Large intestine (tissue), 3 donors: ENCODE results near the gene ALK. TPM values are rescaled to one million over a fixed set of nuclear protein-coding genes. Genes with fewer than 3 reads are reported as not detected.

ENCODE experiments used
- DNase-seq, 2 donors: peaks; one replicate each; pipeline versions ENCODE4 v3.0.0 to v3.0.0-alpha.2; 2013
- H3K27ac ChIP-seq: one replicate; pipeline ENCODE4 v1.5.1; 2013; ENCODE audit warnings: low read length
- H3K27me3 ChIP-seq: 2 replicates; pipeline ENCODE4 v1.6.1; 2013; ENCODE audit warnings: low read length; ENCODE audit not compliant: control insufficient read depth, insufficient read depth
- H3K36me3 ChIP-seq: 2 replicates; pipeline ENCODE4 v1.6.1; 2013; ENCODE audit warnings: low read length; ENCODE audit not compliant: control insufficient read depth, insufficient read depth
- H3K4me1 ChIP-seq: one replicate; pipeline ENCODE4 v1.6.1; 2013; ENCODE audit warnings: low read length; ENCODE audit not compliant: control insufficient read depth, insufficient read depth
- H3K4me3 ChIP-seq: one replicate; pipeline ENCODE4 v1.5.1; 2013; ENCODE audit warnings: low read length
- H3K9me3 ChIP-seq: one replicate; pipeline ENCODE4 v1.6.1; 2013; ENCODE audit warnings: mild to moderate bottlenecking, low read depth, low read length, moderate library complexity; ENCODE audit not compliant: control insufficient read depth
- WGBS: methylation state at CpG from one replicate; pipeline ENCODE4 v1.1.5; 2013; ENCODE audit warnings: low lambda C conversion rate; ENCODE audit not compliant: insufficient coverage; 5-methylcytosine and 5-hydroxymethylcytosine counted together
- polyA plus RNA-seq: library from polyadenylated mRNA; unstranded; fragments of 120-200 nt; gene quantifications from one replicate; pipeline ENCODE4 v1.2.1, GENCODE V29; 2013

The ALK gene
- polyA plus RNA-seq, 1 donor = 1.5 TPM

DNA sequence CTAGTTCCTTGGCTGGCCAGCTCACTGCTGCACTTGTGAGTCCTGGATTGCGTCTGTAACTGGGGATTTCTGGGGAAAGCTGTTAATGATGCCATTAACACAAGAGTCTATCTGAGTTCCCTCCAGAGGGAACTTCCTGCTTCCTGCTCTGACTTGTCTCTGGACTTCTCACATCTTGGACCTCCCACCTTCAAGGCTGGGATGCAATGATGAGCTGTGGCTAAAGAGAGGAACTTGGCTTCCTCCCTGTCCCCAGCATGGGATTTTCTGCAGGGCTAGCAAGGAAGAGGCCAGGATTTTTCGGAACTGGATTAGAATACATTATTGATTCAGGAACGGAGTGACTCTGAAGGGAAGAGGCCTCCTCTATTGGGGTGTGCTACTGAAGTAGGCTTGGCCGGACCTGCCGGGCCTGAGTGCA, 650.7 kb downstream of the ALK start:
- Histone ChIP-seq H3K4me1 (peaks cover 6% of the 10 kb centered on the region), H3K27me3 (no peaks in the 10 kb centered on the region), H3K4me3 (no peak overlapping the region), H3K36me3 (no peaks in the 10 kb centered on the region), H3K27ac (no peak overlapping the region), H3K9me3 (no peaks in the 10 kb centered on the region)
- 83% methylated on average over 1 of the region's 5 CpGs for WGBS
- DNase-seq = no peak

DNA sequence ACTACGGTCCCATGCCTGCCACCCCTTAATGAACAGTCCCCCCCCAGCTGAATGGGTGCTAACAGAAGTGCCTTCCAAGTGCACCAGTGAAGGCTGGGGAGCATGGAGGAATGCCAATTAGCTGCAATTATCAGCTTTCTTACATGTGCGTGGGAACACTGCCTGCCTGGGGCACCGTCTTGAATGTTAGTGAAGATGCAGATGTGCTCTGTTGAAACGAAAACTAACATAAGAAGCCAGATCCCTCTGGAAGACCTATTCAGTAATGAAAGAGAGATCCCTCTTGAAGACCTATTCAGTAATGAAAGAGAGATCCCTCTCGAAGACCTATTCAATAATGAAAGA, 651.6 kb downstream of the ALK start:
- Histone ChIP-seq H3K27ac (no peak overlapping the region), H3K4me1 (peaks cover 6% of the 10 kb centered on the region), H3K27me3 (no peaks in the 10 kb centered on the region), H3K9me3 (no peaks in the 10 kb centered on the region), H3K36me3 (no peaks in the 10 kb centered on the region), H3K4me3 (no peak overlapping the region)
- WGBS = no CpG with 5 or more reads among the region's 5 CpGs
- no peak for DNase-seq

DNA sequence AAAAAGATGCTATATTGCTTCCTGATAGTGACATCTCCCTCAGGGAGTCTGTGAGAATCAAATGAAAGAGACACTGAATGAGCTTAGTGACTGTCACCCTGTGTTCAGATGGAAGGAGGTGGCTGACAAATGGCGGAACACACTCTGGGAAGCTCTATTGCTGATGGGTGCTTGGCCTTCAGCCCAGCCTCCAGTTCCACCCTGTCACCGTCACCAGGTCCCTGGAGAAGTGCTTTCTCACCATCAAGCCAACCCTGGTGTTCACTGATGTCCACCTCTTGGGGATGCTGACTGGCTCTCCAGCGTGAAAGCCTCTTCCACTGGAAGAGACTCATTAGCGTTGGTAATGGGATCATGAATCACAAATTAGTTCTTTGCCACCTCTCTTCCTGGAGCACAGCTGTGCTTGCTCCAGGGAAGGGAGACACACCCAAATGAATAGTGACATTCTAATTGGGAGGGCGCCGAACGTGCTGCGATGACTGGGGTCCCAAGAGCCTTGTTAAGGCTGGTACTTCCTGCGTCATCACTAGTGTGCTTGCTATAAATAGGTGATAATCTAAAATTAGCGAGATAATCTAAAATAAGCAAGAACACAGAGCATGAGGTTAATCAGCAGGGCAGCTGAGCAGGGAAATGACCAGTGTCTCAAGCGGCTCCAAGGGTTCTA, 652.2 kb downstream of the ALK start:
- peaks cover 6% of the 10 kb centered on the region for H3K4me1 ChIP-seq
- 83% methylated on average over 4 of the region's 11 CpGs for WGBS
- no peaks in the 10 kb centered on the region for H3K27me3 ChIP-seq
- H3K4me3 ChIP-seq = no peak overlapping the region
- no peak for DNase-seq
- H3K27ac ChIP-seq = no peak overlapping the region
- no peaks in the 10 kb centered on the region for H3K36me3 ChIP-seq
- no peaks in the 10 kb centered on the region for H3K9me3 ChIP-seq

DNA sequence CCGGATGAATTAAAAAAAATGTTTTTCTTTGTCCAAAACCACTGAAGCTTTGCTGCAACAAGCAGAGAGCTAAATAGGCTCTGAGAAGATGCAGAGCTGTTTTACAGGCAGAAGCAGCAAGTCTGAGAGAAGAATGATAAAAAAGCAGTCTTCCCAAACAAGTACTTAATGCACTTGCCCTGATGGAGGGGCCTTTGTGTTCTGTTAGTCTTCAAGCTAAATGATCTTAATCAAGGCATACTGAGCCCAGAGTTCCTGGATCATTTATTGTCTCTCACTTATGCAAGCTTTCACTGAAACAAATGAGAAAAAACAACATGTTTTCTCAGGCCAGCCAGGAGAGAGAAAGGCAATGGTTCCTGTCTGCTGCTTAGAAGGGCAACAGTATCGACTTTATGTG, 653.7 kb downstream of the ALK start:
- H3K27me3 ChIP-seq = no peaks in the 10 kb centered on the region
- no peaks in the 10 kb centered on the region for H3K9me3 ChIP-seq
- no CpG with 5 or more reads among the region's 2 CpGs for WGBS
- H3K4me1 ChIP-seq = peaks cover 4% of the 10 kb centered on the region
- no peak overlapping the region for H3K27ac ChIP-seq
- H3K4me3 ChIP-seq = no peak overlapping the region
- DNase-seq = no peak
- H3K36me3 ChIP-seq = no peaks in the 10 kb centered on the region

DNA sequence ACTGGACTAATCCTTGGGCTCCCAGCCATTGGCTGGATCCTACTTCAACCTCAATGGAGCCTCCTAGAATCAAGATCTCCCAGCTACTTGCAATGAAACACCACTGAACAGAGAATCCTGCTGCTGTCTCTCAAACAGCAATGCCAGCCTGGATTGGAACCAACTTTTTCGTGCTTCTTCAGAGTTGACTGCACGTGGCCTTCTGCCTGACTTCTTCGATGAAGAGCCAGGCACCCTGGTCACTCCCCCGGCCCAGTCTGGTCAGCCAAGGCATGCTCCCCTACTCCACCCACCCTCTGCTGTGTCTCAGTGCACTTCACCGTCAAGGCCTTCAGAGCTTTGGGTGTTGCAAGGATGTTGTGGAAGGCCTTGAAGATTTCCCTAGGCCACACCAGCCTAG, 657.5 kb downstream of the ALK start:
- no CpG with 5 or more reads among the region's 5 CpGs for WGBS

DNA sequence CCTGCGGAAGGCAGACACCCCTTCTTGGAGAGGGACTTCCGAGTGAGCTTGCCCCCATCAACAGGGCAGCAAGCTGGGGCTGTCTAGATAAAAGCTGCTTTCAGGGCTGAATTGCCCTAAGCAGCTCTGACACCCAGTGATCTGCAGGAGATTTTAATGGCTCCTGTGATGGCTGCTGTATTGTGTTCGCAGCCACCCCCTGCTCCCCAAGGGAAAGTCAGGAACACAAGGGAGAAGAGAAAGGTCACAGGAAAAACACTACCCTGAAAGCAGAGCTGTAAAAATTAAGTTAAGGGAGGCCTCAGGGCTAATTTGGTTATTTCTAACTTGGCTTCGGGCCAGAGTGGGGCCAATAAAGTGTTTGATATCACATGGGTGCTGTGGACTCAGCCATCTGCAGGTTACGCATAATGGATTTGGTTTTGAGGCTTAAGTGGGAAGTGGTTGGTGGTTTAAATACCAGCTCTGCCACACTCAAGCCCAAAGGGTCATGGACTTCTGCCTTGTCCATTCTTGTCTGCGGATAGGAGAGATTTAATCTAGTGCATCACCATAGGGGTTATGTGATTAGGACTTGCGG, 658.6 kb downstream of the ALK start:
- Histone ChIP-seq H3K27ac (no peak overlapping the region), H3K4me3 (no peak overlapping the region), H3K4me1 (peaks cover 9% of the 10 kb centered on the region), H3K9me3 (no peaks in the 10 kb centered on the region), H3K27me3 (peaks cover 3% of the 10 kb centered on the region), H3K36me3 (no peaks in the 10 kb centered on the region)
- WGBS = 17% methylated on average over 1 of the region's 7 CpGs
- DNase-seq = peak; percentile 24 to 72

More for the DNA sequence above, 657.5 kb downstream of the ALK start:
- no peak for DNase-seq
- Histone ChIP-seq H3K9me3 (no peaks in the 10 kb centered on the region), H3K4me3 (no peak overlapping the region), H3K36me3 (no peaks in the 10 kb centered on the region), H3K27me3 (no peaks in the 10 kb centered on the region), H3K4me1 (peaks cover 9% of the 10 kb centered on the region), H3K27ac (no peak overlapping the region)

DNA sequence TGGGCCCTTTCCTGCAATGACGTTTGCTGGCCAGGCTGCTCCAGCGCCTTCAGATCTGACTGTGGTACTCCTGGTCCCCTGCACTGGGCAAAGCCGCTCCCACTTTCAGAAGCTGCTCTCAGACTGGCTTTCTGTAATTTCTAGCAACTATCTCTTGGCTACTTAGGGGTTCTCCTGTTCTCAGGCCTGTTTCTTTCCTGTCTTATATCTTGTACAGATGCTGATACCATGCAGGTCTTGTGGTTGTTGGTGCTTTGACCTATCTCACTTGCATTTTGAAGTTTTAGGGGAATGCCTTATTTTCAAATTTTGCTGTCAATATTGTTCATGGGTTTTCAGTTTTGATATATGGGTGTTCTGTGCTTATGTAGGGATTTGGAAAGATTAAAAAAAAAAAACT, 660.4 kb downstream of the ALK start:
- H3K4me1 ChIP-seq = peaks cover 9% of the 10 kb centered on the region
- DNase-seq = no peak
- H3K27me3 ChIP-seq = peaks cover 5% of the 10 kb centered on the region
- H3K4me3 ChIP-seq = no peak overlapping the region
- H3K27ac ChIP-seq = no peak overlapping the region
- H3K9me3 ChIP-seq = no peaks in the 10 kb centered on the region
- H3K36me3 ChIP-seq = no peaks in the 10 kb centered on the region
- WGBS = 60% methylated on average over 1 of the region's 3 CpGs

DNA sequence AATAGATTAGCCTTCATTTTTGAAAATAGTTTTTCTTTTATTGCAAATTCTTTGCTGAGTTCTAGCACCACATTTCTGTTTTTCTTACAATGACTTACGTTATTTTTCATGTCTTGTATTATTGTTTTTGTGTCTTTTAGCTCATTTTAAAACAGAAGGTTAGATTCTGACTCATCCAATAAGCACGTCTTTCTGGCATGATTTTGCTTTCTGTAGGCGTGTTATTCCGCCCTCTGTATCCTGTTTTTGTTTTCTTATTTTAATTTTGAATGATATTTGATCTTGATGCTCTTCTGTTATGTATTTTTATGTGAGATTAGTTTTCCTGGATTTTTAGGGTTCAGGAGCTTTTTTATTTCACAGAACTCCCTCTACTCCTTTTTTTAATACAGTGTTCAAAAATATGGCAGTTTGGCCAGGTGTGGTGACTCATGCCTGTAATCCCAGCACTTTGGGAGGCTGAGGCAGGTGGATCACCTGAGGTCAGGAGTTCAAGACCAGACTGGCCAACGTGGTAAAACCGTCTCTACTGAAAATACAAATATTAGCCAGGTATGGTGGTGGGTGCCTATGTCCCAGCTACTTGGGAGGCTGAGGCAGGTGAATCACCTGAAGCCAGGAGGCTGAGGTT, 661.1 kb downstream of the ALK start:
- DNase-seq = no peak
- Histone ChIP-seq H3K4me1 (peaks cover 9% of the 10 kb centered on the region), H3K4me3 (no peak overlapping the region), H3K9me3 (no peaks in the 10 kb centered on the region), H3K27ac (no peak overlapping the region), H3K27me3 (peaks cover 9% of the 10 kb centered on the region), H3K36me3 (no peaks in the 10 kb centered on the region)
- 94% methylated on average over 4 of the region's 6 CpGs for WGBS

DNA sequence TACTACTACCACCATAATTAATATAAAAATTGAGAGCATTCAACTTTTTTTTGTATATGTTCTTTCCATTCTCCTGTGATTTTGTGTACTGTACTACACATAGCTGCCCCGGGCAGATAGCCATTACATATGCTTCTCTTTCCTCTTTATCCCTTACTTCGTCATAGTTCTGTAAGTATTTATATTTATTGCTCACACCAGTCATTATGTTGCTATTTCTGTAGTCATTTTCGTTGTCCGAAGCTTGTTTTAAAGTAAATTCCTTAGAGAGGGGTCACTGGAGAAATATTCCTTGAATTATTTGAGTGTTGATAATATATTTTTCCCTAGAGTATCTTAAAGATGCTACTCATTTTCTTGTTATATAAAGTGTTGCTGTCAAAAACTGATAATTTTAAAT, 662.2 kb downstream of the ALK start:
- H3K27ac ChIP-seq = no peak overlapping the region
- 75% methylated on average over 4 of the region's 4 CpGs for WGBS

DNA sequence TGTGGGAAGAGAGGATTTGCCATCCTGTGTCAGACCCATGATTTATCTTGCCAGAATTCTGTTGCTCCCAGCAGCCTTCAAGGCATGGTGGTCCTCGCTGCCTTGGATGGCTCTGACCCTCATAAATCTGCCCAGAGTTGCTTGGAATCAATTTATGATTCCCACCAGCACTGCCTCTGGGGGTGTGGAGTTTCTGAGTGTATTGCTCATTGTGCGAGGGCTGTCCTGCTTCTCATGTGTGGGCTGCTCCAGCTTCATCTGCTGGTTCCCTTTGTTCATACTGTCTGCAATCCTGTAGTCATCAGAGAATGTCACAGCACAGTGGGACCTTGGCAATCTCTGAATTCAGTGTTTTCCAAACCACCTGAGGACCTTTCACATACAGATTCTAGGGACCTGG, 666.4 kb downstream of the ALK start:
- no peaks in the 10 kb centered on the region for H3K9me3 ChIP-seq
- no peaks in the 10 kb centered on the region for H3K36me3 ChIP-seq
- peaks cover 11% of the 10 kb centered on the region for H3K27me3 ChIP-seq
- DNase-seq = no peak
- no peaks in the 10 kb centered on the region for H3K4me1 ChIP-seq
- H3K4me3 ChIP-seq = no peak overlapping the region
- no peak overlapping the region for H3K27ac ChIP-seq
- no CpG with 5 or more reads among the region's 2 CpGs for WGBS

More for the DNA sequence above, 662.2 kb downstream of the ALK start:
- no peak for DNase-seq
- Histone ChIP-seq H3K9me3 (no peaks in the 10 kb centered on the region), H3K27me3 (peaks cover 11% of the 10 kb centered on the region), H3K4me3 (no peak overlapping the region), H3K4me1 (peaks cover 9% of the 10 kb centered on the region), H3K36me3 (no peaks in the 10 kb centered on the region)
